Thyroid gland (tissue), 4 donors: ENCODE measurements around the gene SMIM31.

Experiments
- POLR2A ChIP-seq, 2 donors: fragments of 450-650 bp; IDR thresholded peaks; one replicate each; pipeline ENCODE4 v1.6.1; 2017; ENCODE audit warnings: antibody characterized with exemption in 2 of 2, mild to moderate bottlenecking in 2 of 2, moderate library complexity in 1 of 2
- TF ChIP-seq, protein P1 (sequence below), 6 experiments: fragments of 200-600 bp in 3 of 6; fragments of 450-650 bp in 3 of 6; sonication (generic) in 3 of 6; IDR thresholded peaks; one replicate each; pipeline ENCODE4 v1.5.1; 2016 to 2019; ENCODE audit warnings: antibody characterized with exemption in 6 of 6, mild to moderate bottlenecking in 2 of 6, inconsistent platforms in 1 of 6, moderate library complexity in 1 of 6

DNA sequence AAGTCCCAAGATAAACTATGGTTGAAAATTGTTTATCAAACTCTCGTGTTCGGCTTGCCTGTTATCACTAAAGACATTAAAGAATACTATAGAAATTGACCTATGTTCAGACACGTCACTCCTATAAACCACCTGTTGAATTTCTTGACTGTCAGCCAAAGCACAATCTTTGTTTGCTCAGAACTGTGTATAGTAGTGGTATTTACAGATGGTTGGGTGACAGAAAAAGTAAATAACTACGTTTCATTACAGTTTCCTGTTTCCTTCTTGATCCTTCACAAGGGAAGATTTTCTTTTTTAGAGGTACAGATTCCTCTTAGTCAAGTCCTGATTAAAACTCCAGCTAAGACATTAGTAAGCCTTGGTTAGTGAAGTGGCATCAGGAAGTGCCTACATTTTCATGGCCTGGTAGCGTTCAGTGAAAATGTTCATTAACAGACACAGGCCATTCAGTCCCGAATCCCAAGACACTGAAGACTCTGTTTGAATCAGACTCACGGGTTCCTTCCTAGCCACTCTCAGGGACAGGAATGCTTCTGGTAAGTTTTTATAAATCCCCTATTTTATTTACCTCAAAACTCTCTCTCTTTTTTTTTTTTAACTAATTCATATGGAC, at the start of gene SMIM31:
- TF ChIP-seq, protein P1, sequence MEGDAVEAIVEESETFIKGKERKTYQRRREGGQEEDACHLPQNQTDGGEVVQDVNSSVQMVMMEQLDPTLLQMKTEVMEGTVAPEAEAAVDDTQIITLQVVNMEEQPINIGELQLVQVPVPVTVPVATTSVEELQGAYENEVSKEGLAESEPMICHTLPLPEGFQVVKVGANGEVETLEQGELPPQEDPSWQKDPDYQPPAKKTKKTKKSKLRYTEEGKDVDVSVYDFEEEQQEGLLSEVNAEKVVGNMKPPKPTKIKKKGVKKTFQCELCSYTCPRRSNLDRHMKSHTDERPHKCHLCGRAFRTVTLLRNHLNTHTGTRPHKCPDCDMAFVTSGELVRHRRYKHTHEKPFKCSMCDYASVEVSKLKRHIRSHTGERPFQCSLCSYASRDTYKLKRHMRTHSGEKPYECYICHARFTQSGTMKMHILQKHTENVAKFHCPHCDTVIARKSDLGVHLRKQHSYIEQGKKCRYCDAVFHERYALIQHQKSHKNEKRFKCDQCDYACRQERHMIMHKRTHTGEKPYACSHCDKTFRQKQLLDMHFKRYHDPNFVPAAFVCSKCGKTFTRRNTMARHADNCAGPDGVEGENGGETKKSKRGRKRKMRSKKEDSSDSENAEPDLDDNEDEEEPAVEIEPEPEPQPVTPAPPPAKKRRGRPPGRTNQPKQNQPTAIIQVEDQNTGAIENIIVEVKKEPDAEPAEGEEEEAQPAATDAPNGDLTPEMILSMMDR (IDR thresholded peaks at IDR 0.05), result no peak
- no peak for TF ChIP-seq POLR2A (IDR thresholded peaks at IDR 0.05)
